HG03196 (cell line): ENCODE measurements around the gene ADAMTS20.
A peak's percentile ranks its signal among the peaks of the same experiment; 100 is the strongest.
"Not testable (repeated sequence)": the region's sequence is repeated elsewhere in the genome, so short reads cannot be mapped to it uniquely, and the experiment has no call there.

Experiments used
- ATAC-seq: cut with Tn5 transposase; IDR thresholded peaks from one replicate; pipeline ENCODE4 v1.9.1; 2021; ENCODE audit not compliant: unreplicated experiment

ADAMTS20 gene

GRCh38 chr12:43370263-43370662 is 181.7 kb downstream of the ADAMTS20 start:
- no peak for ATAC-seq

GRCh38 chr12:43362910-43363694 is 188.9 kb downstream of the ADAMTS20 start:
- no peak for ATAC-seq

GRCh38 chr12:43361031-43361710 is 190.8 kb downstream of the ADAMTS20 start:
- no peak for ATAC-seq

GRCh38 chr12:43360001-43360400 is 192.0 kb downstream of the ADAMTS20 start:
- ATAC-seq = not testable (repeated sequence)

GRCh38 chr12:43357141-43357540 is 194.9 kb downstream of the ADAMTS20 start:
- no peak for ATAC-seq

GRCh38 chr12:43352001-43352400 is 200.0 kb downstream of the ADAMTS20 start:
- ATAC-seq = no peak

- no peak for ATAC-seq
These were observed 202.1 kb downstream of the ADAMTS20 start for GRCh38 chr12:43349863-43350262.

GRCh38 chr12:43348221-43348620 is 203.8 kb downstream of the ADAMTS20 start:
- no peak for ATAC-seq

GRCh38 chr12:43347026-43347425 is 205.0 kb downstream of the ADAMTS20 start:
- no peak for ATAC-seq

- no peak for ATAC-seq
These were observed 207.0 kb downstream of the ADAMTS20 start for GRCh38 chr12:43345023-43345422.

- not testable (repeated sequence) for ATAC-seq
These were observed 210.2 kb downstream of the ADAMTS20 start for GRCh38 chr12:43341785-43342313.

- ATAC-seq = peak; percentile 64
These were observed 213.0 kb downstream of the ADAMTS20 start for GRCh38 chr12:43338848-43339526.

- ATAC-seq = peak; percentile 63
These were observed 214.2 kb downstream of the ADAMTS20 start for GRCh38 chr12:43337571-43338444.

- no peak for ATAC-seq
These were observed 214.9 kb downstream of the ADAMTS20 start for GRCh38 chr12:43336962-43337555.

- ATAC-seq = no peak
These were observed 218.4 kb downstream of the ADAMTS20 start for GRCh38 chr12:43333644-43334043.

GRCh38 chr12:43332977-43333640 is 218.9 kb downstream of the ADAMTS20 start:
- no peak for ATAC-seq

GRCh38 chr12:43331935-43332334 is 220.1 kb downstream of the ADAMTS20 start:
- ATAC-seq = no peak

- ATAC-seq = no peak
These were observed 222.6 kb downstream of the ADAMTS20 start for GRCh38 chr12:43329375-43329774.

- ATAC-seq = peak; percentile 48
These were observed 226.2 kb downstream of the ADAMTS20 start for GRCh38 chr12:43325786-43326185.

GRCh38 chr12:43320281-43320680 is 231.7 kb downstream of the ADAMTS20 start:
- no peak for ATAC-seq
